Activated B cell treated with CpG ODN at 0.5 μM for 24 hours (primary cell): Measurements from ENCODE around the gene LPIN2. TPM values are rescaled to one million over a fixed set of nuclear protein-coding genes. Genes with fewer than 3 reads are reported as not detected.
"Not testable (repeated sequence)": the region's sequence is repeated elsewhere in the genome, so short reads cannot be mapped to it uniquely, and the experiment has no call there.

Experiments used
- ATAC-seq: fragments of 200-7000 bp; cut with Tn5 transposase; one replicate; pipeline ENCODE4 v1.10.0; 2021; ENCODE audit warnings: low read depth, mild to moderate bottlenecking, moderate library complexity
- CTCF ChIA-PET: fragments of 350-600 bp; sonication (Branson Sonifier 250); formaldehyde crosslinking; loops from one replicate; lab custom pipeline; 2021; ENCODE audit warnings: antibody characterized with exemption; lab: Charles Lee
- POLR2A ChIA-PET: fragments of 350-600 bp; sonication (Branson Sonifier 250); formaldehyde crosslinking; loops from one replicate; lab custom pipeline; 2021; ENCODE audit warnings: antibody characterized with exemption; lab: Charles Lee
- DNase-seq: peaks from one replicate; pipeline ENCODE4 v3.0.0; 2022
- H3K27ac Mint-ChIP-seq: one replicate; pipeline ENCODE4 v1.8.0; 2020; ENCODE audit warnings: mixed read lengths
- H3K27me3 Mint-ChIP-seq: one replicate; pipeline ENCODE4 v1.8.0; 2021; ENCODE audit warnings: mixed read lengths
- H3K36me3 Mint-ChIP-seq: one replicate; pipeline ENCODE4 v1.8.0; 2021; ENCODE audit warnings: low read depth, mixed read lengths
- H3K4me1 Mint-ChIP-seq: one replicate; pipeline ENCODE4 v1.8.0; 2021; ENCODE audit warnings: mixed read lengths
- H3K4me3 Mint-ChIP-seq: one replicate; pipeline ENCODE4 v1.8.0; 2020; ENCODE audit warnings: mild to moderate bottlenecking, mixed read lengths
- H3K9me3 Mint-ChIP-seq: one replicate; pipeline ENCODE4 v1.8.0; 2020; ENCODE audit warnings: mixed read lengths
- intact Hi-C: fragments of 100-400 bp; cut with micrococcal nuclease; formaldehyde crosslinking; loops from one replicate; pipeline ENCODE4 v1.15.1; 2024
- total RNA-seq: library from RNA; stranded (reverse); gene quantifications from 2 replicates; pipeline ENCODE4 v1.2.3, GENCODE V29; 2022
- TF ChIP-seq, protein P1 (sequence below): fragments of 200-600 bp; IDR thresholded peaks from one replicate; pipeline ENCODE4 v1.8.0; 2022; ENCODE audit warnings: antibody characterized with exemption, mild to moderate bottlenecking

The LPIN2 gene
- total RNA-seq, 1 donor from 2014 or later, result 24.4 TPM

DNA sequence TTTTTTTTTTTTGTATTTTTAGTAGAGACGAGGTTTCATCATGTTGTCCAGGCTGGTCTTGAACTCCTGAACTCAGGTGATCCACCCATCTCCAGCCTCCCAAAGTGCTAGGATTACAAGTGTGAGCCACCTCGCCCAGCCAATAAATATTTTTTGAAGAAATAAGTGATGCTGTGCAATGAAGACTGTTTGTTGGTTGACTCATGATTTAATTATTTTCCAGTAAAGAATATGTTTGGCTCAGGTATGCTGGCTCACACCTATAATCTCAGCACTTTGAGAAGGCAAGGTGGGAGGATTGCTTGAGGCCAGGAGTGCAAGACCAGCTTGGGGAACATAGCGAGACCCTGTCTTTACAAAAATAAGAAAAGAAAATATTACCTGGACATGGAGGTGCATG lies 41.8 kb upstream of the LPIN2 start:
- no peak for DNase-seq
- H3K4me1 Mint-ChIP-seq, result peaks cover 12% of the 10 kb centered on the region
- H3K36me3 Mint-ChIP-seq, result no peaks in the 10 kb centered on the region
- H3K4me3 Mint-ChIP-seq, result no peak overlapping the region
- intact Hi-C loops, result no loop called here
- POLR2A ChIA-PET, result no interaction called here
- peaks cover 10% of the 10 kb centered on the region for H3K27me3 Mint-ChIP-seq
- TF ChIP-seq, protein P1, sequence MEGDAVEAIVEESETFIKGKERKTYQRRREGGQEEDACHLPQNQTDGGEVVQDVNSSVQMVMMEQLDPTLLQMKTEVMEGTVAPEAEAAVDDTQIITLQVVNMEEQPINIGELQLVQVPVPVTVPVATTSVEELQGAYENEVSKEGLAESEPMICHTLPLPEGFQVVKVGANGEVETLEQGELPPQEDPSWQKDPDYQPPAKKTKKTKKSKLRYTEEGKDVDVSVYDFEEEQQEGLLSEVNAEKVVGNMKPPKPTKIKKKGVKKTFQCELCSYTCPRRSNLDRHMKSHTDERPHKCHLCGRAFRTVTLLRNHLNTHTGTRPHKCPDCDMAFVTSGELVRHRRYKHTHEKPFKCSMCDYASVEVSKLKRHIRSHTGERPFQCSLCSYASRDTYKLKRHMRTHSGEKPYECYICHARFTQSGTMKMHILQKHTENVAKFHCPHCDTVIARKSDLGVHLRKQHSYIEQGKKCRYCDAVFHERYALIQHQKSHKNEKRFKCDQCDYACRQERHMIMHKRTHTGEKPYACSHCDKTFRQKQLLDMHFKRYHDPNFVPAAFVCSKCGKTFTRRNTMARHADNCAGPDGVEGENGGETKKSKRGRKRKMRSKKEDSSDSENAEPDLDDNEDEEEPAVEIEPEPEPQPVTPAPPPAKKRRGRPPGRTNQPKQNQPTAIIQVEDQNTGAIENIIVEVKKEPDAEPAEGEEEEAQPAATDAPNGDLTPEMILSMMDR, result no peak
- H3K27ac Mint-ChIP-seq, result no peak overlapping the region
- CTCF ChIA-PET, result no interaction called here
- no peak for ATAC-seq
- peaks cover 5% of the 10 kb centered on the region for H3K9me3 Mint-ChIP-seq

DNA sequence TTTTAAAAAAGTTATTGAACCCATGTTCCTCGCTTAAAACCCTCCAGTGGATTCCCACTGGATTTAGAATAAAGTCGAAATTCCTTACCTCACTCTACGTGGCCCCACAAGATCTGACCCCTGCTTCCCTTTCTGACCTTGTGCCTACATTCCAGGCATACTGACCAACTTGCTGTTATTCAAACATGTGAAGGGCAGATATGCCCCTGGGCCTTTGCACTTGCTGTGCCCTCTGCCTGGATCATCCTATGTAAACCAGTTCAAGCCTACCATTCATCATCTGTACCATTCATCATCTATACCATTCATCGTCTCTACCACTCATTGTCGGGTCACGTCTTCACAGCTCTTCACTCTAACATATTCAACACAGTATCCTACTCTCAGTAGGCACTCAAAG lies 41.3 kb upstream of the LPIN2 start:
- DNase-seq, result no peak
- no peak overlapping the region for H3K4me3 Mint-ChIP-seq
- POLR2A ChIA-PET, result no interaction called here
- H3K36me3 Mint-ChIP-seq, result no peaks in the 10 kb centered on the region
- H3K27ac Mint-ChIP-seq, result no peak overlapping the region
- CTCF ChIA-PET, result no interaction called here
- no peak for ATAC-seq
- peaks cover 9% of the 10 kb centered on the region for H3K4me1 Mint-ChIP-seq
- TF ChIP-seq, protein P1, result no peak
- H3K27me3 Mint-ChIP-seq, result peaks cover 10% of the 10 kb centered on the region
- intact Hi-C loops, result no loop called here
- H3K9me3 Mint-ChIP-seq, result peaks cover 5% of the 10 kb centered on the region

DNA sequence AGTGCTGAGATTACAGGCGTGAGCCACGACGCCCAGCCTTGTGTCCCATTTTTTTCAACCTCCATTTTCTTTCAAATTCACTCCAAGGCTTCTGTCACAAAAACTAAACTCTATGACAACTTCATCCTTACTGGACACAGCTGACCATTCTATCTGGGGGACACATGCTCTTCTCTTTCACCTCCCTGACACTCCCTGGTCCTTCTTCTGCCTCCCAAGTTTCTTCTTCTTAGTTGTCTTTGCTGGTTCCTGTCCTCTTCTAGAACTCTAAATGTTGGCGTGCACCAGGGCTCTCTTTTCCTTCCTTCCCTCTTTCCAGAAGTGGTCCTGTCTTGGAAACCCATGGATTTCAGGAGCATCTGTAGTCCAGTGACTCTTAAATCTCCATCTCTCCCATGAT lies 40.1 kb upstream of the LPIN2 start:
- Mint-ChIP-seq H3K36me3 (no peaks in the 10 kb centered on the region), H3K4me1 (no peaks in the 10 kb centered on the region), H3K4me3 (no peak overlapping the region), H3K9me3 (peaks cover 5% of the 10 kb centered on the region), H3K27ac (no peak overlapping the region), H3K27me3 (peaks cover 10% of the 10 kb centered on the region)
- intact Hi-C loops, result no loop called here
- ChIA-PET CTCF (no interaction called here), POLR2A (interaction anchor here (0.8 kb wide), 1 partner anchor 9 kb away, joined by 3 read pairs; no protein-coding TSS in a partner anchor)
- ATAC-seq (no peak), DNase-seq (no peak)
- TF ChIP-seq, protein P1, result no peak

DNA sequence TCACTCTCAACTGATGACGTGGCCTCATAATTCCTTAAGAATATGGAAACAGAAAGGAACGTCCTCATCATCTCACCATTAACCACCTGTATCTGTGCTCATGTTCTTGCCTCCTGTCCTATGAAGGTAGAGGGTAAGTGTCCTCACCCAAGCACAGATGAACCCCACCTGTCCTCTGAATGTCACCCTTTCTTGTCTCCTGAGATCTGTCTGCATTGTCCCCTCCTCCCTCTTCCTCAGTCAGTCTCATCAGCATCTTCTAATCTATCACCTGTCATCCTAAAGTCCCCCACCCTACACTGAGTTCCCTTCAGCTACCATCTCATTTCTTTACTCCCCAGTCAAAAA lies 39.4 kb upstream of the LPIN2 start:
- peaks cover 10% of the 10 kb centered on the region for H3K27me3 Mint-ChIP-seq
- no peaks in the 10 kb centered on the region for H3K36me3 Mint-ChIP-seq
- DNase-seq (no peak), ATAC-seq (no peak)
- H3K9me3 Mint-ChIP-seq, result peaks cover 5% of the 10 kb centered on the region
- CTCF ChIA-PET, result no interaction called here
- no peak overlapping the region for H3K4me3 Mint-ChIP-seq
- intact Hi-C loops, result no loop called here
- POLR2A ChIA-PET, result no interaction called here
- TF ChIP-seq, protein P1, result no peak
- H3K4me1 Mint-ChIP-seq, result no peaks in the 10 kb centered on the region
- H3K27ac Mint-ChIP-seq, result no peak overlapping the region

DNA sequence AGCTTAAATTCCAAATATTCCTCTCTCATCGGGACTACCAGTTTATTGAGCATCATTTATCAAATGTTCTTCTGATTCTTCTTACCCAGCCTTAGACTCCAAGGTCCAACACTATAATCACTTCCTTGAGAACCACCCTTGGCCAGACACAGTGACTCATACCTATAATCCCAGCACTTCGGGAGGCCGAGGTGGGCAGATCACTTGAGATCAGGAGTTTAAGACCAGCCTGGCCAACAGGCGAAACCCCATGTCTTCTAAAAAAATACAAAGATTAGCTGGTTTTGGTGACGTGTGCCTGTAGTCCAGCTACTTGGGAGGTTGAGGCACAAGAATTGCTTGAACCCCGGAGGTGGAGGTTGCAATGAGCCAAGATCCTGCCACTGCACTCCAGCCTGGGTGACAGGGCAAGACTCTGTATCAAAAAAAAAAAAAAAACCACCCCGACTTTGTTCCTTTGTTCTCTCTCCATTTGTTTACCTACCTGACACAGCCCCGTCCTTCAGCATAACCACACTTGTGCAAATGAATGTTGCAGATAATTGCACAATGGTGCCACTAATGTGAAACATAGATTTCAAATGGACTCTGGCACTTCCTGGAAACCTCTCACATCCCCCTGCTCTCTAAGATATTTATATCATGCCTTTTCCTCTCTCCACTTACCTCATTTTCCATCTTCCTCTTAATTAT lies 38.9 kb upstream of the LPIN2 start:
- no peak overlapping the region for H3K4me3 Mint-ChIP-seq
- ATAC-seq (no peak), DNase-seq (no peak)
- CTCF ChIA-PET, result interaction anchor here (1.0 kb wide), 1 partner anchor 11 kb away, joined by 3 read pairs; no protein-coding TSS in a partner anchor
- H3K27me3 Mint-ChIP-seq, result peaks cover 10% of the 10 kb centered on the region
- H3K4me1 Mint-ChIP-seq, result no peaks in the 10 kb centered on the region
- peaks cover 5% of the 10 kb centered on the region for H3K9me3 Mint-ChIP-seq
- H3K36me3 Mint-ChIP-seq, result no peaks in the 10 kb centered on the region
- TF ChIP-seq, protein P1, result no peak
- intact Hi-C loops, result no loop called here
- no peak overlapping the region for H3K27ac Mint-ChIP-seq
- POLR2A ChIA-PET, result no interaction called here

DNA sequence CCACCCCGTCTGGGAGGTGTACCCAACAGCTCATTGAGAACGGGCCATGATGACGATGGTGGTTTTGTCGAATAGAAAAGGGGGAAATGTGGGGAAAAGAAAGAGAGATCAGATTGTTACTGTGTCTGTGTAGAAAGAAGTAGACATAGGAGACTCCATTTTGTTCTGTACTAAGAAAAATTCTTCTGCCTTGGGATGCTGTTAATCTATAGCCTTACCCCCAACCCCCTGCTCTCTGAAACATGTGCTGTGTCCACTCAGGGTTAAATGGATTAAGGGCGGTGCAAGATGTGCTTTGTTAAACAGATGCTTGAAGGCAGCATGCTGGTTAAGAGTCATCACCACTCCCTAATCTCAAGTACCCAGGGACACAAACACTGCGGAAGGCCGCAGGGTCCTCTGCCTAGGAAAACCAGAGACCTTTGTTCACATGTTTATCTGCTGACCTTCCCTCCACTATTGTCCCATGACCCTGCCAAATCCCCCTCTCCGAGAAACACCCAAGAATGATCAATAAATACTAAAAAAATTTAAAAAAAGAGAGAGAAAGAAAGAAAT lies 37.0 kb upstream of the LPIN2 start:
- POLR2A ChIA-PET, H3K27ac Mint-ChIP-seq, intact Hi-C loops, H3K36me3 Mint-ChIP-seq, CTCF ChIA-PET, H3K4me1 Mint-ChIP-seq, H3K27me3 Mint-ChIP-seq, ATAC-seq, DNase-seq, H3K9me3 Mint-ChIP-seq, H3K4me3 Mint-ChIP-seq: not testable (repeated sequence)
